Right kidney (tissue), 1 donor: ENCODE data around the gene HSPA1B.
"Not testable (repeated sequence)": the region's sequence is repeated elsewhere in the genome, so short reads cannot be mapped to it uniquely, and the experiment has no call there.

Experiments
- DNase-seq: peaks from one replicate; pipeline ENCODE4 v3.0.0-alpha.2; 2016

The HSPA1B gene

DNA sequence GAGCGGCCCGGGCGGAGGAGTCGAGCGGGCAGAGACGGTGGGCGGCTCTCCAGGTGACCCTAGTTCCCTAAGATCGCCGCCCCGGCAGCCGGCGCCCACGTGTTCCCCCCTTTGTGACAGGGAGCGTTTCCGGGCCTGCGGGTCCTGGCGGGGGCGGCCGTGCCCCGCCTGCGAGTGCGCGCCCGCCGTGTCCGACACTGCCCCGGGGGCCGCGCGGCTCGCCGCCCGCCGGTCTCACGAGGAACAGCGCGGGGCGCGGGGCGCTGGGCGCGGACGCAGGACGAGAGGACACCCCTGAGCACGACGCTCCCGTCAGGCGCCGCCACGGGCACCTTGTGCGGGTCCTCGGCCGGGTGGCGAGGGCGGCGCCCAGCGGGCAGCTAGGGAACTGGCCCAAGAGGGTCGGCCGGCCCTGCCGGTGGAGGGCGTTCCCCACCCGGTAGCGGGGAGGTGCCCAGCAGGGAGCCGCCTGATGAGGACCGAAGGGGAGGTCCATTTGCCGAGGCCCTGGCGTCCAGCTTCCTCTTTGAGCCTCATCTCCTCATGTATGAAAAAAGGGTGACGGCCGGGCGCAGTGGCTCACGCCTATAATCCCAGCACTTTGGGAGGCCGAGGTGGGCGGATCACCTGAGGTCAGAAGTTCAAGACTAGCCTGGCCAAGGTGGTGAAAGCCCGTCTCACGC is 31.8 kb upstream of the HSPA1B start, which contains the start of gene VARS1:
Gene VARS1 (minus strand): TSS at position 137 of the 683 bp plus-strand sequence. CDS start 535 bp downstream, outside the sequence.
- DNase-seq, result peak; percentile 97

- DNase-seq, result no peak
Measured at GRCh38 chr6:31796993-31797385, 30.5 kb upstream of the HSPA1B start.

GRCh38 chr6:31797588-31797987 is 29.9 kb upstream of the HSPA1B start:
- DNase-seq, result no peak

DNA sequence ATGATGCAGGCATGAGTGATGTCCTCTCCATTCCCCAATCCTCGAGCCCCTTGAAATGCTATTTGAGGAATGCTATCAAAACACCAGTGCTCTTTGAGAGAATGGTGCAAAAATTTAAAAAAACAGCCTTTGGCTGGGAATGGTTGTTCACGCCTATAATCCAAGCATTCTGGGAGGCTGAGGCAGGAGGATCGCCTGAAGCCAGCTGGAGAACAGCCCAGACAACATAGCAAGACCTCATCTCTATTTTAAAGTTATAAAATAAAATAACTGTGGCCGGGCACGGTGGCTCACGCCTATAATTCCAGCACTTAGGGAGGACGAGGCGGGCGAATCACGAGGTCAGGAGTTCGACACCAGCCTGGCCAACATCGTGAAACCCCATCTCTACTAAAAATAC is 27.8 kb upstream of the HSPA1B start:
- DNase-seq, result no peak

- not testable (repeated sequence) for DNase-seq
Measured at GRCh38 chr6:31801031-31801927, 26.3 kb upstream of the HSPA1B start.

DNA sequence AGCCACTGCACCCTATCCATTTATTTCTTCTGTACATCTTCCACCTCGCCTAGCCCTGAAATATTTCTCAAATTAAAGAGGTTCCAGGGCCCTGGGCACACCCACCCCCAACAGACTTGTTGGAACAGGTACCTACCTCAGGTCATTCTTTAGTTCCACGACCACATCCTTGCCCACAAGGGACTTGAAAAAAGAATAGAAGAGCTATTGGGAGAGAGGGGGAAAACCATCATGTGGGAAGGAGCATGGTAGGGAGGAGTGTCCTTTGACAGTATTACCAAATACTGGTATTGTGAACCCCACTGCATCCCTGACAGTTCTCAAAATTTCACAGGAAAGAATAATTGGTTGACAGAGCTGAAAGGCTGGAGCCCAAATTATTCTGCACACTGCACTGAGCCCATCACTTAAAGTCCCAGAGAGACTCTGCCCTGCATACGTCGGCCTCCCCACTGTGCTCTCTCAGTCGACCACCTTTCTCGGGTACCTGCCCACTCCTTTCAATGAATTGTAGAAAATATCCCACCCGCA is 21.5 kb upstream of the HSPA1B start:
- DNase-seq, result no peak

- peak; percentile 97 for DNase-seq
Measured at GRCh38 chr6:31806470-31807272, 20.9 kb upstream of the HSPA1B start, which contains the start of gene LSM2. Gene LSM2, minus strand, starts transcription at chr6:31806966. Its CDS starts 209 bp downstream, at chr6:31806757.

DNA sequence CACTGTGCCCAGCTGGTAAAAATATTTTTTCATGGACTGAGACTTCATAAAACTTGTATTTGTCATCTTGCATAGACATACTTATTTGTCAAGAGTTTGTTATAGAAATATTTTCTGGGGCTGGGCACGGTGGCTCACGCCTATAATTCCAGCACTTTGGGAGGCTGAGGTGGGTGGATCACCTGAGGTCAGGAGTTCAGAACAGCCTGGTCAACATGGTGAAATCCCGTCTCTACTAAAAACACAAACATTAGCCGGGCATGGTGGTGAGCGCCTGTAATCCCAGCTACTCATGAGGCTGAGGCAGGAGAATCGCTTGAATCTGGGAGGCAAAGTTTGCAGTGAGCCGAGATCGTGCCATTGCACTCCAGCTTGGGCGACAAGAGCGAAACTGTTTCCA is 18.9 kb upstream of the HSPA1B start:
- DNase-seq, result not testable (repeated sequence)

- DNase-seq, result no peak
Measured at GRCh38 chr6:31811645-31812044, 15.9 kb upstream of the HSPA1B start.

DNA sequence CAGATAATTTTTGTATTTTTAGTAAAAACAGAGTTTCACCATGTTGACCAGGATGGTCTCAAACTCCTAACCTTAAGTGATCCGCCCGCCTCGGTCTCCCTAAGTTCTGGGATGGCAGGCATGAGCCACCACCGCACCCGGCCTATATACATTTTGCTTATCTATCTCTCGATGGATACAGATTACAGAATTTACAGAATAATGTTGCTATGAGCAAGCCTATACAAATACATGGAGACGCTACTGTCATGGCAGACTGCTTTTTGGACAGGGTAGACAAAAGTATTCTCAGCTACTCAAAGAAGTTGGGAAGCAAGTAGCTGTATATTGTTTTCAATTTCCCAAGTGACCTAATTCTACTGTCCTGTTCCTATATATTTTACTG is 14.1 kb upstream of the HSPA1B start:
- DNase-seq, result no peak

GRCh38 chr6:31814677-31815024 is 12.9 kb upstream of the HSPA1B start:
- DNase-seq, result peak; percentile 79

DNA sequence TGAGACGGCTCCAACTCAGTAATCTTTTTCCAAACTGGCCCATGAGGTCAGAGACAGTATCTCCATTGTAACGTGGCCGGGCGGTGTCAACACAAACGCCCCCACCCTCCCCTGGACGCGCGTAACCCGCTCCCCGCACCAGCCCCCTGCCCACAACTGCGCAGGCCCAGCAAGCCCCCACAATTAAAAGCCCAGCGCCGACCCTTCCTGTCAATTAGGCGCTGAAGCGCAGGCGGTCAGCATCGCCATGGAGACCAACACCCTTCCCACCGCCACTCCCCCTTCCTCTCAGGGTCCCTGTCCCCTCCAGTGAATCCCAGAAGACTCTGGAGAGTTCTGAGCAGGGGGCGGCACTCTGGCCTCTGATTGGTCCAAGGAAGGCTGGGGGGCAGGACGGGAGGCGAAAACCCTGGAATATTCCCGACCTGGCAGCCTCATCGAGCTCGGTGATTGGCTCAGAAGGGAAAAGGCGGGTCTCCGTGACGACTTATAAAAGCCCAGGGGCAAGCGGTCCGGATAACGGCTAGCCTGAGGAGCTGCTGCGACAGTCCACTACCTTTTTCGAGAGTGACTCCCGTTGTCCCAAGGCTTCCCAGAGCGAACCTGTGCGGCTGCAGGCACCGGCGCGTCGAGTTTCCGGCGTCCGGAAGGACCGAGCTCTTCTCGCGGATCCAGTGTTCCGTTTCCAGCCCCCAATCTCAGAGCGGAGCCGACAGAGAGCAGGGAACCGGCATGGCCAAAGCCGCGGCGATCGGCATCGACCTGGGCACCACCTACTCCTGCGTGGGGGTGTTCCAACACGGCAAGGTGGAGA is 12.3 kb upstream of the HSPA1B start, which contains the start of the genes HSPA1A and HSPA1L:
Gene HSPA1A (plus strand): TSS at position 519 of the 814 bp plus-strand sequence. CDS start 214 bp downstream, at position 733.
Gene HSPA1L (minus strand): TSS at position 259 of the 814 bp plus-strand sequence. CDS start 3,311 bp downstream, outside the sequence.
- peak; percentile 93 for DNase-seq

DNA sequence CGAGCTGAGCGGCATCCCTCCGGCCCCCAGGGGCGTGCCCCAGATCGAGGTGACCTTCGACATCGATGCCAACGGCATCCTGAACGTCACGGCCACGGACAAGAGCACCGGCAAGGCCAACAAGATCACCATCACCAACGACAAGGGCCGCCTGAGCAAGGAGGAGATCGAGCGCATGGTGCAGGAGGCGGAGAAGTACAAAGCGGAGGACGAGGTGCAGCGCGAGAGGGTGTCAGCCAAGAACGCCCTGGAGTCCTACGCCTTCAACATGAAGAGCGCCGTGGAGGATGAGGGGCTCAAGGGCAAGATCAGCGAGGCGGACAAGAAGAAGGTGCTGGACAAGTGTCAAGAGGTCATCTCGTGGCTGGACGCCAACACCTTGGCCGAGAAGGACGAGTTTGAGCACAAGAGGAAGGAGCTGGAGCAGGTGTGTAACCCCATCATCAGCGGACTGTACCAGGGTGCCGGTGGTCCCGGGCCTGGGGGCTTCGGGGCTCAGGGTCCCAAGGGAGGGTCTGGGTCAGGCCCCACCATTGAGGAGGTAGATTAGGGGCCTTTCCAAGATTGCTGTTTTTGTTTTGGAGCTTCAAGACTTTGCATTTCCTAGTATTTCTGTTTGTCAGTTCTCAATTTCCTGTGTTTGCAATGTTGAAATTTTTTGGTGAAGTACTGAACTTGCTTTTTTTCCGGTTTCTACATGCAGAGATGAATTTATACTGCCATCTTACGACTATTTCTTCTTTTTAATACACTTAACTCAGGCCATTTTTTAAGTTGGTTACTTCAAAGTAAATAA is 10.2 kb upstream of the HSPA1B start:
- DNase-seq, result not testable (repeated sequence)

DNA sequence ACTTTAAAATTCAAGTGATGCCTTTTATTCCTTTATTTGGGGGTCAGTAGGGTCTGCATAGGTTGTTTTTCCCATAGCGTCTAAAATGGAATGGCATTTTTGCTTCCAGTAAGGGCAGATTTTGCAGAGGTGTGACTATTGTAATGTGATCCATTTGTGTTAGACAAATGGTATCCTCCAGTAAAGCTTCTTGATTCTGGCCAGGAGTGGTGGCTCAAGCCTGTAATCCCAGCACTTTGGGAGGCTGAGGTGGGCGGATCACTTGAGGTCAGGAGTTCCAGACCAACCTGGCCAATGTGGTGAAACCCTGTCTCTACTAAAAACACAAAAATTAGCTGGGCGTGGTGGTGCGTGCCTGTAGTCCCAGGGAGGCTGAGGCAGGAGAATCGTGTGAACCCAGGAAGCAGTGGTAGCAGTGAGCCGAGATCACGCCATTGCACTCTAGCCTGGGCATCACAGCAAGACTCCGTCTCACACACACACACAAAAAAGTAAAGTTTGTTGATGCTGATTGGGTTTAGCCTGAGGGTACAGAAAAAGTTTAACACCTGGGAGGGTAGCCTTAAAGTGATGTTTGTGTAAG is 9.5 kb upstream of the HSPA1B start:
- not testable (repeated sequence) for DNase-seq

DNA sequence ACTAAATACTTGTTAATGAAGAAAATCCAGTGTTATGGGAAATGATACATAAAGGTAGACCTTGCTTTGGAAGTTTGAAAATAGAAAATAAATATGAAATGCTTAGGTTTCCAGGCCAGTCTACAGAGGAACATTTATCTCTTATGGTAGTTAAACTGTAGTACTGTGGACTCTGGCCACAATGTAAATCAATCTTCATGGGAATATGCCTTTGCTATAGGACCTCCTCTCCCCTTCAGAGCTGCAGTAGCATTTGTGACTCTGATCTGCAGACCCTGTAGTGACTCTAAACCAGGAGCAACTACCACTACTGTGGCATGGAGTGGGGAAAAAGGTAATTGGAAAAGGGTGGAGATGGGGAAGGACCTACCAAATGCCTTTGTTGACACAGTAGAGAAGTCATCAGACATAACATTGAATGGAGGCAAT is 7.7 kb upstream of the HSPA1B start:
- DNase-seq, result no peak

DNA sequence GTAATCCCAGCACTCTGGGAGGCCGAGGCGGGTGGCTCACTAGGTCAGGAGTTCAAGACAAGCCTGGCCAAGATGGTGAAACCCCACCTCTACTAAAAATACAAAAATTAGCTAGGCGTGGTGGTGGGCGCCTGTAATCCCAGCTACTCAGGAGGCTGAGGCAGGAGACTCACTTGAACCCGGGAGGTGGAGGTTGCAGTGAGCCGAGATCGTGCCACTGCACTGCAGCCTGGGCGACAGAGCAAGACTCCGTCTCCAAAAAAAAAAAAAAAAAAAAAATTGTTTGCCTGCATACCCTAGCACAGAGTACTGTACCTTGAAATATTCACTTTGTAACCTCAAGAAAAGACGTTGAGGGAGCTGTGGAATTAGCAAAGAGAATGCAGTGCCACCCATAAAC is 7.1 kb upstream of the HSPA1B start:
- not testable (repeated sequence) for DNase-seq

GRCh38 chr6:31821301-31822035 is 6.1 kb upstream of the HSPA1B start:
- peak; percentile 86 for DNase-seq

- DNase-seq, result peak; percentile 83
Measured at GRCh38 chr6:31822036-31822821, 5.3 kb upstream of the HSPA1B start.
